GM20000 (cell line): ENCODE data around the gene DHCR7.

ENCODE experiments used
- DNase-seq: peaks from one replicate; pipeline ENCODE4 v3.0.0; 2012; ENCODE audit warnings: low spot score
- TF ChIP-seq, protein P1 (sequence below): IDR thresholded peaks from 2 replicates; pipeline ENCODE4 v1.5.1; 2012; ENCODE audit warnings: mild to moderate bottlenecking, control low read depth; ENCODE audit errors: extremely low read depth, missing control alignments

DHCR7 gene

DNA sequence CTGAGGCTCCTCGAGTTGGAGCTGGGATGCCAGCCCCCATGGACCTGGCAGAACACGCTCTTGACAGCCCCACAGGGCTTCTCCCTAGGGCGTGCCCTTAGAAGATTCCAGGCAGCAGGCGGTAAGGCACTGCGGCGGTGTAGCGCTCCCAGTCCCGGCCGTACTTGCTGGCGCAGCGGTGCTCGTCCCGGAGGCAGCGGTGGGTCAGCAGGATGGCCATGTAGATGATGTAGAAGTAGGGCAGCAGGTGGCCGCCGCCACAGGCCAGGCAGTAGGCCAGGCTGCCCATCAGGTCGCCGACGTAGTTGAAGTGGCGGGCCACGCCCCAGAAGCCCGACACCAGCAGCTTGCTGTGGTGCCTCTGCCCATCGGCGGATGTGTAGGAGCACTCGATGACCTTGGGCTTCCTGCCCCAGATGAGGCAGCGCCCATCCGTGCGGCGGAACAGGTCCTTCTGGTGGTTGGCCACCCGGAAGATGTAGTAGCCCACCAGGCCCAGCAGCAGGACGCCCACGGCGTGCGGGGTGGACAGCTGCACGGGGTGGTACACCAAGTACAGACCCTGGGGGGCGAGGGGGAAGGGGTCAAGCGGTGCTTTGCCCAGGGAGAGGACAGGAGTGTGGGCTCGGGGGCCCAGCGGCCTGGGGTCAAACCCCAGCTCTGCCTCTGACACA lies 12.8 kb downstream of the DHCR7 start:
- no peak for DNase-seq
- TF ChIP-seq, protein P1, sequence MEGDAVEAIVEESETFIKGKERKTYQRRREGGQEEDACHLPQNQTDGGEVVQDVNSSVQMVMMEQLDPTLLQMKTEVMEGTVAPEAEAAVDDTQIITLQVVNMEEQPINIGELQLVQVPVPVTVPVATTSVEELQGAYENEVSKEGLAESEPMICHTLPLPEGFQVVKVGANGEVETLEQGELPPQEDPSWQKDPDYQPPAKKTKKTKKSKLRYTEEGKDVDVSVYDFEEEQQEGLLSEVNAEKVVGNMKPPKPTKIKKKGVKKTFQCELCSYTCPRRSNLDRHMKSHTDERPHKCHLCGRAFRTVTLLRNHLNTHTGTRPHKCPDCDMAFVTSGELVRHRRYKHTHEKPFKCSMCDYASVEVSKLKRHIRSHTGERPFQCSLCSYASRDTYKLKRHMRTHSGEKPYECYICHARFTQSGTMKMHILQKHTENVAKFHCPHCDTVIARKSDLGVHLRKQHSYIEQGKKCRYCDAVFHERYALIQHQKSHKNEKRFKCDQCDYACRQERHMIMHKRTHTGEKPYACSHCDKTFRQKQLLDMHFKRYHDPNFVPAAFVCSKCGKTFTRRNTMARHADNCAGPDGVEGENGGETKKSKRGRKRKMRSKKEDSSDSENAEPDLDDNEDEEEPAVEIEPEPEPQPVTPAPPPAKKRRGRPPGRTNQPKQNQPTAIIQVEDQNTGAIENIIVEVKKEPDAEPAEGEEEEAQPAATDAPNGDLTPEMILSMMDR: no peak

DNA sequence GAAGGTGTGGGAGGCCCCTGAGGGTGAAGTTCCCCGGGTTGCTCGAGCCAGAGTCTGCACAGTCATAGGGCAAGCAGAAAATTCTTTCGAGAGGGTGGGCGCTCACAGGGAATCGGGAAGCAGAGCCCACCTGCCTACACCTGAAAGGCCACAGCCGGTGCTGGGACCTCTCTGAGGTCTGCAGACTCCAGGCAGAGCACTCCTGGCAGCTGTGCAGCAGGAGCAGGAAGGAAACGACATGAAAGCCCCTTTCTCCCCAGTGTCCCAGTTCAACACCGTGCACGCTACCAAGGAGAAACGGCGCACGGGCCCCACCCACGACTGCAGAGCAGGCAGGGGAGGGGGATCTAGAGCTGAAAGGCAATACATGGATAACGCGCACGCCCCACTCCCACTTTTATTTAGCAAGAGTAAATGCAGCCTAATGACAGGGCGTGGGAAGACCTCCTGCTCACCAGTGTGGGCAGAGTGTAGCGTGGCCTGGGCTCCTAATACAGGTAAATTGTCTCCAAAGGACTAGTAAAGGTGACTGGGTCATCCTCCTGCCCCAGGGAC lies 13.5 kb downstream of the DHCR7 start:
- TF ChIP-seq, protein P1: no peak
- no peak for DNase-seq

DNA sequence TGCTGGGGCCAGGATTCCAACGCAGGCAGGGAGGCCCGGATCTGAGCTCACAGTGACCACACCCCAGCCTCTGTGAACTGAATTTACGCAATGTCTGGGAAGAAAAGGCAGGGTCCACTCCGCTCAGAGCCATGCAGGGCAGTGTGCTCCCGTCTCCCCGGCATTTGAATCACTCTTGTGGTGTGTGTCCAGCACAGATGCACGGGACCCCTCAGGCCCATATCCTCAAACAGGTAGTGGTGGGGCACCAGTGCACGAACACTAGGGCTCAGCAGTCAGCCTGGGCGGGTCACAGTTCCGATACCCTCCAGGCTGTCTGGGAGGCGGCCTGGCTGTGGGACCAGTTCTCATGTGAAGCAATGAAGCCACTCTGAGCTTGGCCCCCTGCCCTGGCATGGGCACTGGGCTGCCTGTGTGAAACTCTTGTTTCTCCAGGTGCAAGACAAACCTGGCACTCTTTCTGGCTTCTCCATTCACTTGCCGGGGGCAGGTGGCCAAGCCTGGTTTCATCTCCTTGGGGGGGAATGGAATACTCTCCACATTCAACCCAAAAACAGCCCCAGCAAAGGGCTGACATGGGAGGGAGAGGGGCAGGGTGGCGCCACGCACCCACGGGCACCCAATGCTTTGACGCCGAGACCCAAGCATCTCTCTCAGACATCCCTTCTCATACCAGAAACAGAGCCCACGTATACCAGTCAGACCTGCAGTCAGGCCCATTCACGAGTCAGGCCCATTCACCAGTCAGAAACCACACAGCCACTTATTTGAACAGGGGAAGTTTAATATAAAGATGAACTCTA lies 14.3 kb downstream of the DHCR7 start:
- no peak for DNase-seq
- TF ChIP-seq, protein P1: no peak

DNA sequence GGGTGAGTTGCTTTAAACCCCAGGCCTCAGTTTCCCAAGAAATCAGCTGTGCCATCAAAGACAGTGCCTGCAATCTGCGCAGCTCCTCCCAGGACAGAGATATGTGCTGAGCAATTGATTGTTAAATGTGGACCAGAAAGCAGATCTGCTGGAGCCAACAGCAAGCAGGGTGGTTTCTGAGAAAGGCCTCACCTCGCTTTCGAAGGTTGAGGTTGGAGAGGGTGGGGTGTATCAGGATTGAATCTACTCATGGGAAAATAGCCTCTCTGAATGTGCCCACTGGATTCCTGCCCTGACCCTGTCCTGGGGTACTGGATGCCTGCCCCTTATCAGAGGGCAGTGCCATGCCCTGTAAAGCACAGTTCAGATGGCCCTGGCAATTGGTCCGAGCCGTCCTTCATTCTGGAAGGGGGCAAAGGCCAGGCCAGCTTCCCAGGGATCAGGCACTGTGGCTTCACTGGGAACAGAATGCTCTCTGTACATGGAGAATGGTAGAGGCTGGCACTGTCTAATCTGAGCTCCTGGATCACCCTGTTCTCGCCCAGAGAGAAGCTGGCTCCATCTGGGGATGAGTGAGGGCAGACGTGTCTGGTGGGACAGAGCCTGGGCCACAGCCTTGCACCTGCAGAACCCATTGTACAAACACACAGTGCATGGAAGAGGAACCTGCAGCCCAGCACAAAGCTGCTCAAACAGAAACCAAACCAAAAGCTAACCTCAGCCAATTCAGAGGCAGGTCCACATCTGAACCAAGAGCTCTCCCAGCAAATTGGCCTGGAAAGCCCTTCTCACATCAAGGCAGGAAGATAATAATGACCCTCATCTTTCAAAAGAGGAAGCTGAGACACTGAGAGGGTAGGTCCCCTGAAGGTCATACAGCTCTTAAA lies 15.2 kb downstream of the DHCR7 start:
- DNase-seq: no peak
- TF ChIP-seq, protein P1: no peak

DNA sequence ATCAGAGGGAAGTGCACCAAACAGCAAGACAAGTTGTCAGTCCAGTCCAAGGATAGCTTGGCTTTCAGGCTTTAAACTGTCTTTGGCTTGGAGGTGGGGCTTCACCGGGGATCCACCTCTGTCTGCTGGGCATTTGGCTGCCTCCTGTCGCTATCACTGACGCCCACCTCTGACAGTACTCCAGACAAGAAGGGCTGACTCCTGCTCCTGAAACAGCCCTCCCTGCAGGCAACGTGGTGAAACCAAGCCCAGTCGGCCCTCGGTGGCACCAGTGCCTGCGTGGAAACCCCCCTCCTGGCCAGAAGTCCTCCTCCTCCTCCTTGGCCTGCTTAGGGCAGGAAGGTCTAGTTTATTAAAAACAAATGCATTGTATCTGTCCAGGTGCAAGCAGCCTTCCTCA lies 16.9 kb downstream of the DHCR7 start:
- TF ChIP-seq, protein P1: no peak
- DNase-seq: no peak

DNA sequence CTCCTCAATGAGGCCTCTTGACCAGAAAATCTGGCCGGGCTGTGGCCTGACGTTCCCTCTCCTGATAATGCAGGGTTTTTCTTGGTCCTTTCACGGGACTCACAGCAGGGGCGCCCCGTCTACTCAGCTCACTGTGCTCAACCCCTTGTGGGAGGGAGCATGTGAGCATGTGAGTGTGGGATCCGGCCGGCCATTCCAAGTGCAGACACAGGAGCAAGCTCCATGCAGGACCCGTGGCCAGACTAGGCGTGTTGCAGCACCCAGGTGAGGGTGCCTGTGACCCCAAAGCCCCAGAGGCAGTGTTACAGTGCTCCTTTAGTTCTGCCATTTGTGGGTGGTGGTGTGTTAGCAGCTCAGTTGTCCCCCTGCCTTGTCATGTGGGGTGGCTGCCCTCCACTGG lies 18.0 kb downstream of the DHCR7 start:
- TF ChIP-seq, protein P1: no peak
- no peak for DNase-seq
